Large intestine (tissue), 3 donors: ENCODE data around the gene CPN1. TPM values are rescaled to one million over a fixed set of nuclear protein-coding genes. Genes with fewer than 3 reads are reported as not detected.
"Not testable (repeated sequence)": the region's sequence is repeated elsewhere in the genome, so short reads cannot be mapped to it uniquely, and the experiment has no call there.

ENCODE experiments used
- DNase-seq, 2 donors: peaks; one replicate each; pipeline versions ENCODE4 v3.0.0 to v3.0.0-alpha.2; 2013
- H3K27ac ChIP-seq: one replicate; pipeline ENCODE4 v1.5.1; 2013; ENCODE audit warnings: low read length
- H3K27me3 ChIP-seq: 2 replicates; pipeline ENCODE4 v1.6.1; 2013; ENCODE audit warnings: low read length; ENCODE audit not compliant: control insufficient read depth, insufficient read depth
- H3K36me3 ChIP-seq: 2 replicates; pipeline ENCODE4 v1.6.1; 2013; ENCODE audit warnings: low read length; ENCODE audit not compliant: control insufficient read depth, insufficient read depth
- H3K4me1 ChIP-seq: one replicate; pipeline ENCODE4 v1.6.1; 2013; ENCODE audit warnings: low read length; ENCODE audit not compliant: control insufficient read depth, insufficient read depth
- H3K4me3 ChIP-seq: one replicate; pipeline ENCODE4 v1.5.1; 2013; ENCODE audit warnings: low read length
- H3K9me3 ChIP-seq: one replicate; pipeline ENCODE4 v1.6.1; 2013; ENCODE audit warnings: mild to moderate bottlenecking, low read depth, low read length, moderate library complexity; ENCODE audit not compliant: control insufficient read depth
- WGBS: methylation state at CpG from one replicate; pipeline ENCODE4 v1.1.5; 2013; ENCODE audit warnings: low lambda C conversion rate; ENCODE audit not compliant: insufficient coverage; 5-methylcytosine and 5-hydroxymethylcytosine counted together
- polyA plus RNA-seq: library from polyadenylated mRNA; unstranded; fragments of 120-200 nt; gene quantifications from one replicate; pipeline ENCODE4 v1.2.1, GENCODE V29; 2013

Gene CPN1
- polyA plus RNA-seq, 1 donor: 0.06 TPM

GRCh38 chr10:100082276-100082675 is 607 bp upstream of the CPN1 start:
- not testable (repeated sequence) for H3K4me3 ChIP-seq, H3K9me3 ChIP-seq, DNase-seq, H3K27ac ChIP-seq, H3K27me3 ChIP-seq, H3K4me1 ChIP-seq, H3K36me3 ChIP-seq

- Histone ChIP-seq H3K9me3 (no peaks in the 10 kb centered on the region), H3K4me3 (no peak overlapping the region), H3K27me3 (no peaks in the 10 kb centered on the region), H3K36me3 (no peaks in the 10 kb centered on the region), H3K4me1 (peaks cover 3% of the 10 kb centered on the region), H3K27ac (no peak overlapping the region)
- no peak for DNase-seq
- no CpG with 5 or more reads among the region's 2 CpGs for WGBS
Observed at GRCh38 chr10:100076750-100077149, 4.9 kb downstream of the CPN1 start.

- H3K4me1 ChIP-seq: no peaks in the 10 kb centered on the region
- no CpG with 5 or more reads among the region's 18 CpGs for WGBS
- H3K27me3 ChIP-seq: no peaks in the 10 kb centered on the region
- H3K27ac ChIP-seq: no peak overlapping the region
- DNase-seq: no peak
- no peak overlapping the region for H3K4me3 ChIP-seq
- no peaks in the 10 kb centered on the region for H3K9me3 ChIP-seq
- no peaks in the 10 kb centered on the region for H3K36me3 ChIP-seq
Observed at GRCh38 chr10:100075426-100076220, 6.0 kb downstream of the CPN1 start.

- Histone ChIP-seq H3K27ac (no peak overlapping the region), H3K4me1 (no peaks in the 10 kb centered on the region), H3K27me3 (no peaks in the 10 kb centered on the region), H3K36me3 (no peaks in the 10 kb centered on the region), H3K9me3 (no peaks in the 10 kb centered on the region), H3K4me3 (no peak overlapping the region)
- no peak for DNase-seq
Observed at GRCh38 chr10:100072514-100072913, 9.2 kb downstream of the CPN1 start.

GRCh38 chr10:100071529-100071928 is 10.1 kb downstream of the CPN1 start:
- Histone ChIP-seq H3K36me3 (no peaks in the 10 kb centered on the region), H3K27ac (no peak overlapping the region), H3K4me1 (no peaks in the 10 kb centered on the region), H3K27me3 (no peaks in the 10 kb centered on the region), H3K9me3 (no peaks in the 10 kb centered on the region), H3K4me3 (no peak overlapping the region)
- DNase-seq: no peak
- no CpG with 5 or more reads among the region's 2 CpGs for WGBS

GRCh38 chr10:100067466-100067865 is 14.2 kb downstream of the CPN1 start:
- no CpG with 5 or more reads among the region's 1 CpG for WGBS
- H3K9me3 ChIP-seq: no peaks in the 10 kb centered on the region
- DNase-seq: no peak
- no peaks in the 10 kb centered on the region for H3K4me1 ChIP-seq
- H3K4me3 ChIP-seq: no peak overlapping the region
- H3K27me3 ChIP-seq: peaks cover 3% of the 10 kb centered on the region
- H3K27ac ChIP-seq: no peak overlapping the region
- H3K36me3 ChIP-seq: no peaks in the 10 kb centered on the region

GRCh38 chr10:100065084-100065660 is 16.5 kb downstream of the CPN1 start:
- no peaks in the 10 kb centered on the region for H3K9me3 ChIP-seq
- H3K27me3 ChIP-seq: peaks cover 3% of the 10 kb centered on the region
- H3K27ac ChIP-seq: no peak overlapping the region
- no peak for DNase-seq
- no peaks in the 10 kb centered on the region for H3K4me1 ChIP-seq
- no peaks in the 10 kb centered on the region for H3K36me3 ChIP-seq
- WGBS: no CpG with 5 or more reads among the region's 23 CpGs
- H3K4me3 ChIP-seq: no peak overlapping the region

GRCh38 chr10:100061401-100061800 is 20.3 kb downstream of the CPN1 start:
- no peaks in the 10 kb centered on the region for H3K4me1 ChIP-seq
- DNase-seq: no peak
- H3K4me3 ChIP-seq: no peak overlapping the region
- WGBS: no CpG with 5 or more reads among the region's 1 CpG
- no peaks in the 10 kb centered on the region for H3K9me3 ChIP-seq
- H3K36me3 ChIP-seq: no peaks in the 10 kb centered on the region
- no peak overlapping the region for H3K27ac ChIP-seq
- H3K27me3 ChIP-seq: peaks cover 3% of the 10 kb centered on the region

- H3K4me3 ChIP-seq: no peak overlapping the region
- no peak for DNase-seq
- H3K36me3 ChIP-seq: no peaks in the 10 kb centered on the region
- no peaks in the 10 kb centered on the region for H3K9me3 ChIP-seq
- 80% methylated on average over 1 of the region's 1 CpG for WGBS
- H3K4me1 ChIP-seq: no peaks in the 10 kb centered on the region
- no peak overlapping the region for H3K27ac ChIP-seq
- H3K27me3 ChIP-seq: no peaks in the 10 kb centered on the region
Observed at GRCh38 chr10:100057948-100058347, 23.7 kb downstream of the CPN1 start.

- DNase-seq: no peak
- Histone ChIP-seq H3K27ac (no peak overlapping the region), H3K4me1 (no peaks in the 10 kb centered on the region), H3K9me3 (no peaks in the 10 kb centered on the region), H3K27me3 (no peaks in the 10 kb centered on the region), H3K36me3 (no peaks in the 10 kb centered on the region), H3K4me3 (no peak overlapping the region)
- no CpG with 5 or more reads among the region's 6 CpGs for WGBS
Observed at GRCh38 chr10:100053686-100054460, 27.8 kb downstream of the CPN1 start.
